Measurements from ENCODE around the gene DIPK1B.

Gene DIPK1B

DNA sequence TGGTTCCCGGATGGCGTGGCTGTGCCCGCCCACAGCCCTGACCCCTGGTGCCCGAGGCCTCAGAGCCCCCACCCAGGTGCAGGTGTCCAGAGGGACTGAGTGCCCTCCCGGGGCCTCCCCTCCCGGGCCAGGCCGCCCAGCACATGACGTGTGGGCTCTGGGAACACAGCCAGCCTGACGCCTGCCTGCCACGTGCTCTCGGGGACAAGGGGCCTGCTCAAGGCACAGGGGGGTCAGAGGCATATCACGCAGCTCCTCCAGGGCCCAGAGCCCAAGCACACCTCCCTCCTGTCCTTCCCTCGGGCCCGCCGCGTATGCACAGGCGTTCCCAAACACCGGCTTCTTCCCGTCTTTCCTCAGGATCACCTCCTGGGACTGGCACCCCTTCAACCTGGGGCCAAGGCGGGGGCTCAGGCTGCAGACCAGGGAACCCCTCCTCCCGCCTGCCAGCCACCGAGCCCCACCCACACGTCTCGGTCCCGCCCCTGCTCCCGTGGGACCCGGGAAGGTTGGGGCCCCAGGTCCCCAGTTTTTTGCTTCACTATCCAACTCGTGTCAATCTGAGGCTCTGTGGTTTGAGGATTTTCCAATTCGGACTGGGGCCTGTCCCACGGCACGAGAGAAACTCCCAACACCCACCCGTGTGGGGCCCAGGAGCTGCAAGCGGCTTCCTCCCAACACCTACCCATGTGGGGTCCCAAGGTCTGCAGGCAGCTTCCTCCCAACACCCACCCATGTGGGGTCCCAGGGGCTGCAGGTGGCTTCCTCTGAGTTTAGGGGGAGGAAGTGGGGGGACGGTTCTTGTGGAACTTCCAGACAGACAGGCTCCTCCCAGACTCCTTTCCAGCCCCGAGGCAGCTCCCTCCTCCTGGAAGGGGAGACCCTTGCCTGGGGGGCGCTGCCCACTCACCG, 28.9 kb downstream of the DIPK1B start:
- DNase-seq, result no peak

DNA sequence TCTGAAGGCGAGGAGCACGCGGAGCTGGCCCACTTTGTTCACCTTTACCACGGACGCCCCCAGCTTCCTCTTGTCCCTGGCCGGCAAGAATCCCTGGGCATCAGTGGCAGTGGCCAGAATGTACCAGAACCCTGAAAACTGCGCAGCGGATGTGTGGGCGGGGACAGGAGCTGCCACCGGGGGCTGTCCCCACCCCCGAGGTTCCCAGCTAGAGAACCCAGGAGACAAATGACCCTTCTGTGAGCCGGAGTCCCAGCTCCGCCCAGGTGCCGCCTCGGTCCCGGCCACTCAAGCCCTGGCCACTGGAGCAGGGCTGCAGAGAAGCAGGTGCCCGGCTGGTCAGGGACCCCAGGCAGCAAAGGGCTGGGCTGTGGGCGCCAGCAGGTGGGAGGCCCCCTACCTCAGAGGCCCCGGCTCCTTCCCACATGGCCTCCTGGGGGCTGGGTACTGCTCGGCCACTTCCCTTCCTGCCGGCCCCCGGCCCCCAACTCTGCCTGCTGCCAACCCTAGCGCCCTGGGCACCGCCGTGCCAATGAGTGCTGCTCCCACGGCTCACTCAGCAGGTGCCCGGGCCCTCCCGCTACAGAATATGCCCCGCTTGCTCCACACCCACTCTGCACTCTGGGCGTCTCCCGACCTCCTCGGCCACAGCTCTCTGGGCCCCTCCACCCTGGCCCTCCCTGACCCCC, 29.7 kb downstream of the DIPK1B start:
- DNase-seq, result no peak

DNA sequence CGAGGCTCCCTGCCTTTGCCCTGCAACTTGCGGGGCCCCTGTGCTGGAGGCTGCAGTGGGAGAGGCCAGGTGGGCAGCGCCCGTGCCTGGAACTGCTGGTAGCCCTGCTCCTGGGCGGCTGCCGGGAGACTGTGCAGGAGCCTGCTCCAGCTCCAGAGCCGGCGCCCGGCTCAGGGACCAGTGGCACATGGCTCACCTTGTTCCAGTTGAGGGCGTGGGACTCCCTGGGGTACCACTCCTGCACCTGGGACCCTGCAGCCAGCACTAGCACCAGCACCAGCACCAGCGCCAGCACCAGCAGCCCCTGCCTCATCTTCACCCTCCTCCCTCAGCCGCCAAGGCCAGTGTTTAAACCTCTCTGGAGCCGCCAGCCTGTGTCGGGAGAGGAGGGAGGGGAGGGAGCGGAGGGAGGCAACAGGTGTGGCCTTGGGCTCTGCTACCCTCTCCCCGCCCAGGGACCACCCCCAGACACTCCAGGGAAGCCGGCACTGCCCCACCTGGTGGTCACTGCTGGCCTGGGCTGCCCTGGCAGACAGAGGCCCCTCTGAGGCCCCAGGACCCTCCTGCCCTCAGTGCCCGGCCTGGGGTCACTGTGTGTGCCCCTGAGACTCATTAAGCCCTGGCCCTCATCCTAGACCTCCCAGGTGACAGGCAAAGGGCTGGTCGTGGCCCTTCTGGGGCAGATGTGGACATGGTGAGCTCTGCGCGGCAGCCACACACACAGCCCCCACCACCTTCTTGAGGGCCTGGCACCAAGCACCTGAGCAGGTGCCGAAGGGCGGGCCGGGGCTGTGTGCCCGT, 30.4 kb downstream of the DIPK1B start, which contains the start of gene LCN10:
Gene LCN10 (minus strand): TSS at position 350 of the 801 bp plus-strand sequence. CDS start 37 bp downstream, at position 313.
- no peak for DNase-seq

DNA sequence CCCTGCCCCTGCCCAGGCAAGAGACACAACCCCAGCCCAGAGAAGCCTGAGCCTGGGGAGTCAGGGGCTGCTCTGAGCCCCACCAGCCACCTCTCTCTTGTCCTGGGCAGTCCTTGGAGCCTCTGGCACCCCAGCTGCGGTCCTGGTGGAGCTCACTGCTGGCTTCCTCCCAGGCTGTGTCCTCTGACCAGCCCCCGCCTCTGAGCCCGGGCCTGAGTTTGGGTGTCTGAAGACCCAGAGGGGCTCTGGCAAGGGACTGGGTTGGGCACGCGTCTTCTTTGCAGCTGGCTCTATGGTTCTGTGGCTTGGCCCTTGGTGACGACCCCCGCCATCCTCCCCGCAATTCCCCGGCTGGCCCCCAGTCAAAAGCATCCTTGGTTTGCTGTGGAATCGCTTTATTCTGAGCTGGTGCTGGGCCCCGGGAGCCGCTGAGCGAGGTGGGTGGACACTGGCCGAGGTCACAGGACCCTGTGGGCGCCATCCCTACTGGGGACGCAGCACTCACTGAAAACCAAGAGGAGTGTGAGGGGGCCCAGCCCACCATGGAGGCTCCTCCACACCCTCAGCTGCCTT, 31.4 kb downstream of the DIPK1B start:
- DNase-seq, result no peak

DNA sequence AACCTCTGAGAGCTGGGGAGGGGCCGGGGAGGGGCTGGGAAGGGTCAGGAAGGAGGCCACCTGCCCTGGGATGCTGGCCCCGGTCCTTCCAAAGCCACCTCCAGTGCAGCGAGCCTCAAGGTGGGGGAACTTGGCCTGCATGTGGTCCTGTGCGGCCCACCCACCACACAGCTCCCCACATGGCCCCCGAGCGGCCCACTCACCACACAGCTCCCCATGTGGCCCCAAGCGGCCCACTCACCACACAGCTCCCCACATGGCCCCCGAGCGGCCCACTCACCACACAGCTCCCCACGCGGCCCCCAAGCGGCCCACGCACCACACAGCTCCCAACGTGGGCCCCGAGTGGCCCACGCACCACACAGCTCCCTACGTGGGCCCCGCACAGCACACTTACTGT, 32.4 kb downstream of the DIPK1B start:
- DNase-seq, result no peak

DNA sequence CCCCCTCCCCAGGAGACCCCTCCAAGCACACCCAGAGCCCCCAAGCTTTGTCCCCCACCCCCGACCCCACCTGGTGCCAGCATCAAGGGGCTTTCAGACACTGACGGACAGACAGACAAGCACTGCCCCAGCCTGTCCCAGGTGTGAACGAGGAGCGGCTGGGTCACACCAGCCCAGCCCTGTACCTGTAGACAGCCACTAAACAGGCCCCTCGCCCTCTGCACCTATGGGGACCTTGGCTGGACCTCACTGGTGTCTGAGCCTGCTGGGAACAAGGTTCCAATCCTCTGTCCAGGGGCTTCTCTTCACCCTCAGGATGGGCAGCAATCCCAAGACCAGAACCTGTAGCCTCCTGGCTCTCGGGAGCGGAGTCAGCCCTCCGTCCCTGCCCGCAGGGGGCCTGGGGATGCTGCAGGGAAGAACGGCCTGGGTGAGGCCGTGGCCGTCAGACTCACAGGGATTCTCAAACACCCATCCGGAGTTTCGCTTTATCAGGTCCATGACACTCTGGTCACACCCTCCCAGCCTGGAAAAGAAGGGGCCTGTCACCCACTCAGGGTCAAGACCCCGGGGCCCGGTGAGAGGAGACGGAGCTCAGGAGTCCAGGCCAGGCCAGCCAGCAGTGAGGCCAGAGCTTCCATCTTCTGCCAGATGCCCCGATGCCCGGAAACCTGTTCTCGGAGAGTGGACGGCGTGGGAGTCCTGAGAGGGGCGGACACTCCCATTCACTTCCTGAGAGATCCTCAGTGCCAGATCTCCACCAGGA, 33.2 kb downstream of the DIPK1B start:
- DNase-seq, result no peak

DNA sequence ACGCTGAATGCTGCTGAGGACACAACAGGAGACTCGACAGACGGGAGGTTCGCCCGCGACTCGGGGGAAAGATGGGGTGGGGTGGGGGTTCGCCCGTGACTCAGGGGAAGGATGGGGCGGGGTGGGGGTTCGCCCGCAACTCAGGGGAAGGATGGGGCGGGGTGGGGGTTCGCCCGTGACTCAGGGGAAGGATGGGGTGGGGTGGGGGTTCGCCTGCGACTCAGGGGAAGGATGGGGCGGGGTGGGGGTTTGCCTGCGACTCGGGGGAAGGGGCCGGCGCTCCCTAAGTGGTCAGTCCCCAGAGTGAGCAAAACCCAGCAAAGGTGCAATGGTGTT, 33.8 kb downstream of the DIPK1B start:
- no peak for DNase-seq

DNA sequence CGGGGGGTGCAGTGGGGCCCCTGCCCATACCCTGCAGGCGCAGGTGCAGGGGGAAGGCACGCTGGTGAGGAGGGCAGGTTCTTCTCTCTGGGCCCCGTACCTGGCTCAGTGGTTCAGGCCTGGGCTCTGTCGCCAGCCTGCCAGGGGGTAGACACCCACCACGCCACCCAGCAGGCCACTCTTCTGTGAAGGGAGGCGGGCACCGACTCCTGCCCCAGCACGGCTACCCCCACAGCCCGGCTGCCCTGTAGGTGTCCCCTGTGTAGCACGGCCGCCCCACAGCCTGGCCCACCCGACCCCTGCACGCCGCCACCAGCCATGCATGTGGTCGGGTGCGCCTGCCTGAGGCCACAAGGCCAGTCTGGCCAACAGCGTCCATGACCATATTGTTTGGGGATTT, 34.2 kb downstream of the DIPK1B start:
- DNase-seq, result no peak

DNA sequence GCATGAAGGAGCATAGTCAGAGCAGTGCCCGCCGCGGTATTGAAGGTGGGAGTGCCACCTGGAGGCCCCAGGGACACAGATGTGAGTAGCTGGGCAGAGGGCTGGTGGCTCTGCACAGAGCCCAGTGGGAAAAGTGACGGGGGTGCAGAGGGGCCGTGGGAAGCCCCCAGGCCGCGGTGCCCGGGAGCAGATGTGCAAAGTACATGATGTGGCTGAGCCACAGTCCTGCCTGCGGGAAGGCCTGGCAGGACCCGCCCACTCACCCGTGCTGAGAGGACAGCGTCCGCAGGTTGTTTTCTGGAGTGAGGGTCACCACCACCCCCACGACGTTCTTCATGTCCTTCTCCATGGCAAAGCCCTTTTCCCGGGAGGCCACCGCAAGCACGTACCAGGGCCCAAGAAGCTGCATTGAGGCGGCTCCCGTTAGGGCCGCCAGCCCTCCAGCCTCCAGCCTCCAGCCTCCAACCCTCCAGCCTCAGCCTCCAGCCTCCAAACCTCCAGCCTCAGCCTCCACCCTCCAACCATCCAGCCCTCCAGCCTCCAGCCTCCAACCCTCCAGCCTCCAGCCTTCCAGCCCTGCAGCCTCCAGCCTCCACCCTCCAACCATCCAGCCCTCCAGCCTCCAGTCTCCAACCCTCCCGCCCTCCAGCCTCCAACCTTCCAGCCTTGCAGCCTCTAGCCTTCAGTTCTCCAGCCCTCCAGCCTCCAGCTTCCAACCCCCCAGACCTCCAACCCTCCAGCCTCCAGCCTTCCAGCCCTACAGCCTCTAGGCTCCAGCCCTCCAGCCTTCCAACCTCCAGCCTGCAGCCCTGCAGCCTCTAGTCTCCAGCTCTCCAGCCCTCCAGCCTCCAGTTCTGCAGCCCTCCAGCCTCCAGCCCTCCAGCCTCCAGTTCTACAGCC, 35.0 kb downstream of the DIPK1B start:
- no peak for DNase-seq

DNA sequence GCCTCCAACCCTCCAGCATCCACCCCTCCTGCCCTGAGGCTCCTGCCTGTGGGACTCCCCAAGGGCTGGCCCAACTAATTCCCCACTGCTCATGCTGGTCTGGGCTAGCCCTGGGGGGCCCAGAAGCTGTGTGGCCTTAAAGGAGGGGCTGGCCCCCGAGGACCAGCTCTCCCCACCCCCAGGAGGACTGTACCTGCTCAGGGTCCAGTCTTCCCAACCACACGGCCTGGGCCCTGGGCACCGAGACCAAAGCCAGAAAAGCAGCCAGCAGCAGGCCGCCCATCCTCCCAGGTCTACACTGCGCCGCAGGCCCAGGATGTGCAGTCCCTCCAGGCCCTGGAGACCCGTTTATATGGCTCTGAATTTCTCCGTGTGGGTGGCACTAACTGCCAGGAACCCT, 35.8 kb downstream of the DIPK1B start, which contains the start of gene LCN6:
Gene LCN6 (minus strand): TSS at position 325 of the 400 bp plus-strand sequence. CDS start 42 bp downstream, at position 283.
- no peak for DNase-seq

DNA sequence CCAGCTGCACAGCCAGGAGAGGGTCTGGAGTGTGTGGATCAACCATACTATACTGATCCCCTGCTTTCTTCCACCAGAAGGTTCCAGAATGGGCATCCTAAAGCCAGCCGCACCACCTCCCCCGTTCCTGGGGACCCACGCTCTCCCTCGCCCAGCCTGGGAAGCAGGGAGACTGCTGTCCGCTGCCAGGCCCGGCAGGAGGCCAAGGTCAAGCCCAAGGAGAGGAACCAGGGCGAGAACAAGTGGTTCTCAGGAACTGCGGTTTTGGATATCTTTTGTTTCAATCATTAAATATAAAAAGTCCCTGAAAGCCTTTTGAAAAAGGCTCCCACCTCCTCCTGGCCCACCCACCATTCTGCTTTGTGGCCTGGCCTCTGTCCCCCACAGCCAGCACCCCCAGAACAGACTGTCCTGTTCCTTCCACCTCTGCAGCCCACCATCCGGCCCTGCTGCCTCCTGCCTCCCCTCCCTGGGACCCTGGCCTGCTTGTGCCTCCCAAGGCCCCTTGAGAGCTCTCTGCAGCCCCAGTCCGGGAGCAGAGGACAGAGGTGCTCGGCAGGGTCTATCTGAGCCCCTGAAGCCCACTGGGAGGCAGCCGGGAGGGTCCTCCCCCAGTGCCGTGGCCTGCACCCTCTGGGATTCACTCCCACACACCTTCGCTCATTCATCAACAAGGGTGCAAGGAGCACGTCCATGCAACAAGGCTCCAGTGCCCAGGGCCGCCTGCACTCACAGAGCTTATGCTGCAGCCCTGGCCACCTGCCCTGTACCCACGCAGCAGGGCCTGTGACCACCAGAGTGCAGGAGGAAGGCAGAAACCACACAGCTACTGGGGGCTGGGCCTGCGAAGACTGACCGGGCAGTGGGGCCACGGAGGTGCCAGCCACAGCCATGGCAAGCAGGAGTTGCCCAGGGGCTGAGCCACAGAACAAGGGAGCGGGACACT, 36.6 kb downstream of the DIPK1B start:
- DNase-seq, result no peak

DNA sequence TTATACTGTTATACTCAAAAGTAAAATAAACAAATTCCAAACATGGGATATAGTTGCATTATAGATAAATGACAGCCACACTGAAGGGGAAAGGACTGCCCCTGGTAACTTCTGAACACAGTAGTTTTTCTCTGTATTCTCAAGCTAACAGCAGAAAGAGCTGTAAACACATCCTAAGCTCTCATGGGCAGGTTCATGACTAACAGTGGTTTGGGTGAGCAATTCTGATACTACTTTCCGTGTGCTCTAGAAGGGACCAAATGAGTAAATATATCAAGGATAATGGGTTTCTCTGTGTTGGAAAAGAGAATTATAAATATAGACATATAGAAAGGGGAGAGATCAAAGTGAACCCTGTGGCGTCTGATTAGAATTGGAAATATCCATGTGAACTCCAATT, 38.2 kb downstream of the DIPK1B start:
- no peak for DNase-seq

DNA sequence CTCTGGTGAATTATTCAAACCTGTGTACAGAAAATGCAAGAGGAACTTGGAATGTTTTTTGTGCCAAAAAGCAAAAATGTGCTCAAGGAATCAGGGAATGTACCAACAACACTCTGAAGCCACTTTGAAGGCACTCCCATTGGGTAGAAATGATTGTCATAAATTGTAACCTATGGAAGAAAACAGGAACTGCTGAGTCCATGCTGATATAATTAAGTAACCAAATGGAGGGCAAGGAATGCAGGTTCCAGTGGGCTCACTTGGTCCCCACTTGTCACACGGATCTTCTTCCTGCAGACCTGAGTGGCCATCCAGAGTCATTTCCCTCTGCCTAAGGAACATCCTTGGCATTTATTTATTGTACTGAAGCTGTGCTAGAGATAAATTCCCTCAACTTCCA, 38.9 kb downstream of the DIPK1B start:
- DNase-seq, result no peak

DNA sequence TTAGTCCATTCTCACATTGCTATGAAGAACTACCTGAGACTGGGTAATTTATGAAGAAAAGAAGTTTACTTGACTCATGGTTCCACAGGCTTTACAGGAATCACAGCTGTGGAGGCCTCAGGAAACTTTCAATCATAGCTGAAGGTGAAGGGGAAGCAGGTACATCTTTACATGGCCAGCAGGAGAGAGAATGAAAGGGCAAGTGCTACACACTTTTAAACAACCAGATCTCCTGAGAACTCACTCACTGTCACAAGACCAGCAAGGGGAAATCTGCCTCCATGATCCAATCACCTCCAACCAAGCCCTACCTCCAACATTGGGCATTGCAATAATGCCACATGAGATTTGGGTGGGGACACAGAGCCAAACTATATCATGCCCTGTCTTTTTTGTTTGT, 39.4 kb downstream of the DIPK1B start:
- no peak for DNase-seq

DNA sequence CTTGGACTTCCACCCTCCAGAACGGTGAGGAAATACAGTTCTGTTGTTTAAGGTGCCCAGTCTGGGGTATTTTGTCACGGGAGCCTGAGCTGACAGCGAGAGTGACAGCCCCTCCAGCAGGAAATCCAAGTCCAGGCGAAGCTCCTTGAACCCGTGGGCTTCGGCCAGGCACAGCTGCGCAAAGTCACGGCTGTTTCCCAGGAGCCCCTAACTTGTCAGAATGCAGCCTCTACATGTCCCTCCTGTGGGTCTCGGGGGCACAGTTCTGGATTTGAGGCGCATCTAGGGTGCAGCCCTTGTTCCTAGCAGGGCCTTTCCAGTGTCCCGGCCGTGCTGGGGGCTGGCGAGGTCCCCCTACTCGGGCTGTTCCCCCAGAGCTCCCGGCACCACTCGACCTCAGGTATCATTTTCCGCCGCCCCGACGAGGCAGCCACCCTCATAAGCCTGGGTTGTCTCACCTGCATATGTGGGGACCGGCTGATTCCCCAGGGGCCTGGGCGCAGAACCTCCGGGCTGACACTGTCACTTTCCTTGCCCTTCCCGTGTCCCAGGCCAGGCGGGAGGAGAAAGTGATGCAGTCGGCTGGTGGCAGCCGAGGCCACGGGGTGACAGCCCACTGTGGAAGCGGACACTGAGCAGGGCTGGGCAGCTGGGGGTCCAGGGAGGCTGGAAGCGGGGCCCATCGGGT, 41.1 kb downstream of the DIPK1B start:
- no peak for DNase-seq

DNA sequence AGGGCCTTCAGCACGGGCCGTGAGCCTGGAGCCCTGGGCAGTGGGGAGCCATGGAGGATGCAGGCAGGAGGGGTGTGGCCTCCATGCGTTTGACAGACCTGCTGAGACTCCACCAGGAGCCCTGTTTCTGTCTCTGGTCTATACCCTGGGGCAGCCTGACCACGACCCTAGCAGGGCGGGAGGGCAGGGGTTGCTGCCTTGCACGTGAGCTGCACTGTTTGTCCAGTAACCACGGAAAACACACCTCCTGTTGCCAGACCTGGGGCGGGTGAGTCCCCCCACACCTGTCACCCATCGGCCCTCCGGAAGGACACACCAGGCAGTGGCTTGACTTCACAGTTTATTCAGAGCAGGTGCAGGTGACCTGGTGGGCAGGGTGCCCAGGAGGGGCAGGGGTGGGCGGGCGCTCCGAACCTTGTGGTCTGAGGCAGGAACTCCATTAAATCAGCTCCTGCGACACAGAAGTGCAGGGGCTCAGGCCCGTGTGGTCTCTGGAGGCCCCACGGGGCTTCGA, 41.7 kb downstream of the DIPK1B start:
- no peak for DNase-seq

DNA sequence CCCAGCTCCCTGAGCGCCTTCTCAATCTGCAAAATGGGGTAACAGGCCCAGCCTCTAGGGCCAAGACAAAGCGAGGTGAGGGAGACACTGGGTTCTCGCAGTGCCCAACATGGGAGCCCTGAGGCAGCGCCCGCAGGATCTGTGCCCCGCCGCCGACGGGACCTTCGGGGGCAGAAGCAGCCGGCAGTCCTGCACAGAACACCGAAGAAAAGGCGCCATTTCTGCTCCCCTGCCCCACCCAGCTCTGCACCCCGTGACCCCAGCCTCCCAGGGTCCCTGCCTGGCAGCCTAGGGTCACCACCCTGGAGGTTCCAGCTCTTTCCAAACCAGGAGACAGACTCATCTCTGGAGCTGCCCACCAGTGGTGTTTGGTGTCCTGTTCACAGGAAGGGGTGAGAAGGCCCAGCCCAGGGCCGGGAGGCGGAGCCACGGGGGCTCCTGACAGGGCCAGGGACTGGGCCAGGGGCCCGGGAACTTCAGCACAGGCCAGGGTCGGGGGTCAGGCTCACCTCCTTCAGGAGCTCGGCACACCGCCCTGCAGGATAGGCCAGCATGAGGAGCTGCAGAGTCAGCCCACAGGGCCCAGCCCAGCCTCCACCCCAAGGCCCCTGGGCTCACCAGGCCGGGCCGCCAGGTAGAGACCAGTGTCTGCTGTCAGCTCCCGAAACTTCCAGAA, 42.4 kb downstream of the DIPK1B start:
- DNase-seq, result no peak
